HG02938 (cell line): ENCODE results near the gene BLOC1S5.
A peak's percentile ranks its signal among the peaks of the same experiment; 100 is the strongest.
"Not testable (repeated sequence)": the region's sequence is repeated elsewhere in the genome, so short reads cannot be mapped to it uniquely, and the experiment has no call there.

Source experiments
- ATAC-seq: cut with Tn5 transposase; IDR thresholded peaks from one replicate; pipeline ENCODE4 v1.9.1; 2021; ENCODE audit warnings: mild to moderate bottlenecking, moderate library complexity; ENCODE audit not compliant: unreplicated experiment

BLOC1S5 gene

GRCh38 chr6:8047541-8048292, 16.5 kb downstream of the BLOC1S5 start:
- ATAC-seq: no peak

GRCh38 chr6:8045769-8046168, 18.4 kb downstream of the BLOC1S5 start:
- ATAC-seq: not testable (repeated sequence)

- no peak for ATAC-seq
Observed at GRCh38 chr6:8043221-8043620, 21.0 kb downstream of the BLOC1S5 start.

GRCh38 chr6:8041913-8042583, 22.1 kb downstream of the BLOC1S5 start:
- ATAC-seq: no peak

- ATAC-seq: not testable (repeated sequence)
Observed at GRCh38 chr6:8034107-8034506, 30.1 kb downstream of the BLOC1S5 start.

- no peak for ATAC-seq
Observed at GRCh38 chr6:8030920-8031319, 33.3 kb downstream of the BLOC1S5 start.

GRCh38 chr6:8029243-8029870, 34.8 kb downstream of the BLOC1S5 start:
- ATAC-seq: no peak

- no peak for ATAC-seq
Observed at GRCh38 chr6:8027965-8028651, 36.1 kb downstream of the BLOC1S5 start.

- no peak for ATAC-seq
Observed at GRCh38 chr6:8026800-8027199, 37.4 kb downstream of the BLOC1S5 start.

GRCh38 chr6:8025191-8025590, 39.0 kb downstream of the BLOC1S5 start:
- no peak for ATAC-seq

- ATAC-seq: no peak
Observed at GRCh38 chr6:8023638-8024037, 40.6 kb downstream of the BLOC1S5 start.

- ATAC-seq: no peak
Observed at GRCh38 chr6:8020083-8020482, 44.1 kb downstream of the BLOC1S5 start.

GRCh38 chr6:8017705-8018104, 46.5 kb downstream of the BLOC1S5 start:
- ATAC-seq: peak; percentile 15

GRCh38 chr6:8017276-8017701, 46.9 kb downstream of the BLOC1S5 start:
- ATAC-seq: peak; percentile 84

GRCh38 chr6:8014947-8015346, 49.2 kb downstream of the BLOC1S5 start:
- ATAC-seq: no peak

- no peak for ATAC-seq
Observed at GRCh38 chr6:8013763-8014162, 50.4 kb downstream of the BLOC1S5 start.

GRCh38 chr6:8006208-8006607, 58.0 kb downstream of the BLOC1S5 start:
- no peak for ATAC-seq

- no peak for ATAC-seq
Observed at GRCh38 chr6:8005136-8005535, 59.1 kb downstream of the BLOC1S5 start.

- no peak for ATAC-seq
Observed at GRCh38 chr6:8000636-8001035, 63.6 kb downstream of the BLOC1S5 start.

- no peak for ATAC-seq
Observed at GRCh38 chr6:8000188-8000596, 64.0 kb downstream of the BLOC1S5 start.

GRCh38 chr6:7999201-7999600, 65.0 kb downstream of the BLOC1S5 start:
- no peak for ATAC-seq
